C4-2B (cell line): ENCODE data around the gene SLC20A1.
"Not testable (repeated sequence)": the region's sequence is repeated elsewhere in the genome, so short reads cannot be mapped to it uniquely, and the experiment has no call there.

ENCODE experiments used
- H3K27ac ChIP-seq: fragments of 450-650 bp; 2 replicates; pipeline ENCODE4 v1.5.1; 2017
- CTCF ChIP-seq: fragments of 450-650 bp; conservative IDR thresholded peaks from 2 replicates; pipeline ENCODE4 v1.5.1; 2017; ENCODE audit warnings: mild to moderate bottlenecking
- ZFX ChIP-seq: fragments of 450-650 bp; IDR thresholded peaks from 2 replicates; pipeline ENCODE4 v1.6.1; 2017

Gene SLC20A1

GRCh38 chr2:112706170-112706664, 60.5 kb downstream of the SLC20A1 start:
- H3K27ac ChIP-seq: no peak overlapping the region
- TF ChIP-seq CTCF (no peak), ZFX (no peak)

DNA sequence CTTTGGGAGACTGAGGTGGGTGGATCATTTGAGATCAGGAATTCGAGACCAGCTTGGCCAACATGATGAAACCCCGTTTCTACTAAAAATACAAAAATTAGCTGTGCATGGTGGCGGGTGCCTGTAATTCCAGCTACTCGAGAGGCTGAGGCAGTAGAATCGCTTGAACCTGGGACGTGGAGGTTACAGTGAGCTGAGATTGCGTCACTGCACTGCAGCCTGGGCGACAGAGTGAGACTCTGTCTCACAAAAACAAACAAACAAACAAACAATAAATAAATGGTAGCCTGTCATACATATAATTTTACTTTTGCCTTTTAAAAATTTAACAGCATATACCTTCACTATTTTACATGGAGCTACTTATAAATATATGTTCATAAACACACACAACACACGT, 61.2 kb downstream of the SLC20A1 start:
- H3K27ac ChIP-seq: not testable (repeated sequence)

GRCh38 chr2:112708968-112709367, 63.2 kb downstream of the SLC20A1 start:
- no peak for TF ChIP-seq ZFX
- no peak for TF ChIP-seq CTCF
- H3K27ac ChIP-seq: no peak overlapping the region

DNA sequence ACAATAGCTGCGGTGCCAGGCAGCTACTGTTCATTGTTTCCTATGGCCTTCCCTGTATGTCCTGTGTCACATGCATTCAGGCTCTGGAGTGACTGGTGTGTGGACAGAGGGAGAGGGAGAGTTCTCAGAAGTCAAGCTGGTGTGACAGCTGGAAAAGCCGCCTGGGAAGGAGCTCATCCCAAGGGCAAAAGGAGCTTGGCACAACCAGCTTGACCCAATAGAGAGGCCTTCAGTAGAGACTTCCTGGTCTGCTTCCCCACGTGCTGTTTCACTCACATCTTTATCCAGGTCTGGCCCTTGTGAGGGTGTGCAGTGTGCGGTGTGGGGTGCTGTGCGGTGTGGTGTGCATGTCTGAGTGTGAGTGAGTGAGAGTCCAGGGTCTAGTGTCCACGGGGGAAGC, 64.0 kb downstream of the SLC20A1 start:
- H3K27ac ChIP-seq: no peak overlapping the region
- TF ChIP-seq ZFX (no peak), CTCF (no peak)

- TF ChIP-seq CTCF (no peak), ZFX (no peak)
- no peak overlapping the region for H3K27ac ChIP-seq
Measured at GRCh38 chr2:112710956-112711750, 65.4 kb downstream of the SLC20A1 start.

DNA sequence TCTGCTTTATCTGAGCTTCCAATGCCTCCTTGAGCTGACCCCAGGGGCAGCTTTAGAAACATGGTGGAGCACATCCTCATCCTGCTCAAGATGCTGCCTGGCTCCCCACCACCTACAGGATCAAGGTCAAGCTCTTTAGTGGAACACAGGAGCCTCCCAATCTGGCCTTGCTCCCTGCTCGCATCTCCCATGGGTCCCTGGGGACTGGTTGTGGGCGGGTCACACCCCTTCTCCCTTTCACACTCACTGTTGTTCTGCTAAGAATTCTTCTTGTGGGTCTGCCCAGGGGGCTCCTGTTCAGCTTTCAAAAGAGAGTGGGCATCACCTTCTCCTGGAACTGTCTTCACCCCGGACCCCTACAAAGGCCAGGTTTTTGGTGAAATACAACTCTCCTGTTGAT, 66.7 kb downstream of the SLC20A1 start:
- no peak overlapping the region for H3K27ac ChIP-seq
- TF ChIP-seq CTCF (no peak), ZFX (no peak)

- H3K27ac ChIP-seq: no peak overlapping the region
- TF ChIP-seq ZFX (no peak), CTCF (no peak)
Measured at GRCh38 chr2:112712903-112713584, 67.3 kb downstream of the SLC20A1 start.
